ENCODE measurements around the gene CLDN9.

The CLDN9 gene

DNA sequence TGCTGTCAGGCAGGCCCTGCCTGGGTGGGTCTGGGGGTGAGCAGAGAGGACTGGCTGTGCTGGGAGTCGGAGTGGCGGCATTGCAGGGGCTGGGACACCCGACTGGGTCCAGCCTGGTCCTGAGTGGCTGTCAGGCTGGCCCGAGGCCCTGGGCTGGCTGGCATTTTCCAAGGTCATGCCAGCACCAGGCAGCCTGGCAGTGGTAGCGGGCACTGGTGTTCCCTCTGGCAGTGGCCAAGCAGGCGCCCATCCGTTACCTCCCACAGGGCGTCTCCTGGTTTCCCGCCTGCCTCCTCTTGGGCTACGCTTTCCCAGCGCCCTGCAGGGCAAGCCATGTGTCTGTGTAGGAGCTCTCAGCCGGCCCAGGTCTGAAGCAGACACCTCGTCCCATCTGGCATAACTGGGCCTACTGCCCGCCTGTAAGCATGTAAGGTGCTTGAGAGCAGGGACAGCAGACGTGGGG lies 26.8 kb upstream of the CLDN9 start:
- TF ChIP-seq, protein P1, sequence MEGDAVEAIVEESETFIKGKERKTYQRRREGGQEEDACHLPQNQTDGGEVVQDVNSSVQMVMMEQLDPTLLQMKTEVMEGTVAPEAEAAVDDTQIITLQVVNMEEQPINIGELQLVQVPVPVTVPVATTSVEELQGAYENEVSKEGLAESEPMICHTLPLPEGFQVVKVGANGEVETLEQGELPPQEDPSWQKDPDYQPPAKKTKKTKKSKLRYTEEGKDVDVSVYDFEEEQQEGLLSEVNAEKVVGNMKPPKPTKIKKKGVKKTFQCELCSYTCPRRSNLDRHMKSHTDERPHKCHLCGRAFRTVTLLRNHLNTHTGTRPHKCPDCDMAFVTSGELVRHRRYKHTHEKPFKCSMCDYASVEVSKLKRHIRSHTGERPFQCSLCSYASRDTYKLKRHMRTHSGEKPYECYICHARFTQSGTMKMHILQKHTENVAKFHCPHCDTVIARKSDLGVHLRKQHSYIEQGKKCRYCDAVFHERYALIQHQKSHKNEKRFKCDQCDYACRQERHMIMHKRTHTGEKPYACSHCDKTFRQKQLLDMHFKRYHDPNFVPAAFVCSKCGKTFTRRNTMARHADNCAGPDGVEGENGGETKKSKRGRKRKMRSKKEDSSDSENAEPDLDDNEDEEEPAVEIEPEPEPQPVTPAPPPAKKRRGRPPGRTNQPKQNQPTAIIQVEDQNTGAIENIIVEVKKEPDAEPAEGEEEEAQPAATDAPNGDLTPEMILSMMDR (IDR thresholded peaks at IDR 0.05; ENCODE audit: insufficient read depth, low read length, poor library complexity, severe bottlenecking): no peak
- no peak overlapping the region for H3K4me3 ChIP-seq (replicated peaks; ENCODE audit: low read depth, low read length)
- no peak for DNase-seq (ENCODE audit: extremely low read depth, insufficient read length)
- H3K27me3 ChIP-seq (replicated peaks; ENCODE audit: control insufficient read depth, insufficient read depth, low read length): peaks cover 1% of the 10 kb centered on the region
- no peaks in the 10 kb centered on the region for H3K36me3 ChIP-seq (ENCODE audit: control insufficient read depth, insufficient read depth, low read length)

DNA sequence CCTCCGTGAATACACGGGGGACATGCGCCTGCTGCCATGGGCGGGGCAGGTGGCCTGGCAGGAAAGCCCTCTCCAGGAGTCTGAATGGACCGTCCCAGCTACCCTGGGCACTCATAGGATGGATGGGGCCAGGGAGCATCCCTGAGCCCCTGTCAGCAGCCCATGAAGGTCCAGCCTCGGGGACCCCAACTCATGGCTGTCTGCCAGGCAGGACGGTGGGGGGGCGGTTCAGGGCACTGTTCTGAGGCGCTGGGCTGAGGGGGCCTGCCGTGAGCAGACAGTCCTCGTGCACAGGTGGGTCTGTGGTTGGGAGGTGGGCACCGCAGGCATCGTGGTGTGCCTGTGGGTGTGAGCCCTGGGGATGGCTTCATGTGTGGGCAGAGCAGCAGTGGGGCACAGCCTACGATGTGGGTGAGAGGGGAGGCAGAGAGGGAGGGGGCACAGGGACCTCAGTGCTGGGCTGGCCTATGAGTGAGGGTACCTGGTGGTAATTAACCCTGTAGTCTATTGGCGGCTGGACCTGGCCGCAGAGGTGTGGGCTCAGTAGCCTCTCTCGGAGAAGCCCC lies 26.0 kb upstream of the CLDN9 start:
- DNase-seq (ENCODE audit: extremely low read depth, insufficient read length): no peak
- TF ChIP-seq, protein P1 (IDR thresholded peaks at IDR 0.05; ENCODE audit: insufficient read depth, low read length, poor library complexity, severe bottlenecking): no peak
- Histone ChIP-seq H3K36me3 (ENCODE audit: control insufficient read depth, insufficient read depth, low read length) (no peaks in the 10 kb centered on the region), H3K27me3 (replicated peaks; ENCODE audit: control insufficient read depth, insufficient read depth, low read length) (peaks cover 1% of the 10 kb centered on the region), H3K4me3 (replicated peaks; ENCODE audit: low read depth, low read length) (no peak overlapping the region)

DNA sequence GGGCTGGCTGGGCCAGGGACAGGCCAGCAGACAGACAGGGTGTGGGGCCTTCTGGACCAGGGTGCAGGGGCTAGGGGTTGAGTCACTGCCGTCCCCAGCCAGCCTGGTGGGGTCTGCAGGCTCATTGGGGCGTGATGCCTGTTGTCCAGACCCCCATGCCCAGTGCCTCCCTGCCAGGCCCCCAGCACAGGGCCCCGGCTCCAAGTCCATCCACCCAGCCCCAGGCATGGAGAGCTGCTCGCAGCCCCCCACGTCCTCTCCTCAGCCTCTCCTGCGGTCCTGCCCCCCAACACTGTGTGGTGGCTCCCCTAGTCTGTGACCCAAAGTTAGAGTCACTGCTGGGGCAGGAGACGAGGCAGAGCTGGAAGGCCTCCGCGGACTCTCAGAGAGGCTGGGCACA lies 25.4 kb upstream of the CLDN9 start:
- TF ChIP-seq, protein P1 (IDR thresholded peaks at IDR 0.05; ENCODE audit: insufficient read depth, low read length, poor library complexity, severe bottlenecking): no peak
- H3K27me3 ChIP-seq (replicated peaks; ENCODE audit: control insufficient read depth, insufficient read depth, low read length): peaks cover 1% of the 10 kb centered on the region
- no peak overlapping the region for H3K4me3 ChIP-seq (replicated peaks; ENCODE audit: low read depth, low read length)
- no peaks in the 10 kb centered on the region for H3K36me3 ChIP-seq (ENCODE audit: control insufficient read depth, insufficient read depth, low read length)
- DNase-seq (ENCODE audit: extremely low read depth, insufficient read length): no peak

DNA sequence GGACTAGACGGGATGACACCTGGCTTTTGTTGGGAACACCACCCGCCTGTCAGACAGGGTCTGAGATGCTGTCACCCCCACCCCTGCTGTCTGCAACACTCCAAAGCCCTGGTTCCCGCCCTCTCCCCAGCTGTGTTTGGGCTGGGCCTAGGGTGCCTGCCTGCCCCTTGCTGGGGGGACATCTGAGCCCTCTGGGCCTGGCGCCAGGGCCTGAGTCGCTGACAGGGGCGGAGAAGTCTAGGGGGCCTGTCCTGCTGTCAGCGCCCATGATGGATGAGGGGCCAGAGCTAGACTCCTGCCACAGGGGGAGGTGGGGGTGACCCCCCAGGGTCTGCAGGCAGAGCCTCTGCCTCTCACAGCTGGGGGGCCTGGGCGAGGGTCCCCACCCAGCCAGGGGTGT lies 24.9 kb upstream of the CLDN9 start:
- TF ChIP-seq, protein P1 (IDR thresholded peaks at IDR 0.05; ENCODE audit: insufficient read depth, low read length, poor library complexity, severe bottlenecking): no peak
- DNase-seq (ENCODE audit: extremely low read depth, insufficient read length): no peak
- Histone ChIP-seq H3K36me3 (ENCODE audit: control insufficient read depth, insufficient read depth, low read length) (no peaks in the 10 kb centered on the region), H3K4me3 (replicated peaks; ENCODE audit: low read depth, low read length) (no peak overlapping the region), H3K27me3 (replicated peaks; ENCODE audit: control insufficient read depth, insufficient read depth, low read length) (peaks cover 1% of the 10 kb centered on the region)

DNA sequence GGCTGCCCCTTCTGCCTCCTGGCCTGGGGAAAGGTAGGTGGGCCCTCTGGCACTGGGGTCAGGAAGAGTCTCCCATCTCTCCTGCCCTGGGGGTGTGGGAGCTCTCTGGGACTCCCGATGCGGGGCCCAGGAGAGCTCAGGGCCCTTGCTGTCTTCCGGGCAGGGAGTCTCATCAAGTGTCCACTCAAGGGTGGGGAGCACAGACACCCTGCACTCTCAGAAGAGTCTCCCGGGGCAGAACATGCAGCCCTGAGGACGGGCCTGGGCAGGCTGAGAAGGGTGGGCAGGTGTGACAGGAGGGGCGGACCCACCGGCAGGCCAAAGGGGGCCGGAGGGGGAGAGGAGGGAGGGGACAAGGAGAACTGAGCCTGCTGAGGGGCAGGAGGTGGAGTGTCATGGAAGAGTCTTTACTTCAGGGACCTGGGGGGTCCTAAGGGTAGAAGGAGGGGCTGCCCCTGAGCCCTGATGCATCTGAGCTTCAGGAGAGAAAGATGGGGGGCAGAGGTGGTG lies 24.1 kb upstream of the CLDN9 start:
- DNase-seq (ENCODE audit: extremely low read depth, insufficient read length): no peak
- Histone ChIP-seq H3K36me3 (ENCODE audit: control insufficient read depth, insufficient read depth, low read length) (no peaks in the 10 kb centered on the region), H3K4me3 (replicated peaks; ENCODE audit: low read depth, low read length) (no peak overlapping the region), H3K27me3 (replicated peaks; ENCODE audit: control insufficient read depth, insufficient read depth, low read length) (peaks cover 1% of the 10 kb centered on the region)
- TF ChIP-seq, protein P1 (IDR thresholded peaks at IDR 0.05; ENCODE audit: insufficient read depth, low read length, poor library complexity, severe bottlenecking): no peak

DNA sequence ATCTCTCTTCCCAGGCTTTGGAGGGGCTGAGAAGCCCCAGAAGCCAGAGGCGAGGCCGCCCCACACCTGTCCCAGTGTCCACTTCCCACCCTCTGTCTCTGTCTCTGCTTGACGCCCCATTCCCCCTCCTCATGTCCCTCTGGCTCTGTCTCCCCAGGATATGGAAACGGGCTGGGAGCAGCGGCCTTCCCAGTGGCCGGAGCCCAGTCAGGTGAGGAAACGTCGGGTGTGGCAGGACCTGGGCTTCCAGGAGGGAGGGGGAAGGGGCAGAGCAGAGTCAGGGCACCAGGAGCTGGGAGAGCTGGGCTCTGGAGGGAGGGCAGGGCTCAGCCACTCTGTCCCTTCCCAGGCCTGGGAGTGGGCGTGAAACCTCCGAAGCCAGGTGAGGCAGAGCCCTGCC lies 21.8 kb upstream of the CLDN9 start:
- TF ChIP-seq, protein P1 (IDR thresholded peaks at IDR 0.05; ENCODE audit: insufficient read depth, low read length, poor library complexity, severe bottlenecking): no peak
- no peak for DNase-seq (ENCODE audit: extremely low read depth, insufficient read length)
- no peaks in the 10 kb centered on the region; the same call in 1 of the 2 replicates for H3K27me3 ChIP-seq (replicated peaks; ENCODE audit: control insufficient read depth, insufficient read depth, low read length)
- H3K36me3 ChIP-seq (ENCODE audit: control insufficient read depth, insufficient read depth, low read length): no peaks in the 10 kb centered on the region
- H3K4me3 ChIP-seq (replicated peaks; ENCODE audit: low read depth, low read length): no peak overlapping the region

Data from GM06990 (cell line).